Measurements from ENCODE around the gene MON2.
"Not testable (repeated sequence)": the region's sequence is repeated elsewhere in the genome, so short reads cannot be mapped to it uniquely, and the experiment has no call there.

MON2 gene

DNA sequence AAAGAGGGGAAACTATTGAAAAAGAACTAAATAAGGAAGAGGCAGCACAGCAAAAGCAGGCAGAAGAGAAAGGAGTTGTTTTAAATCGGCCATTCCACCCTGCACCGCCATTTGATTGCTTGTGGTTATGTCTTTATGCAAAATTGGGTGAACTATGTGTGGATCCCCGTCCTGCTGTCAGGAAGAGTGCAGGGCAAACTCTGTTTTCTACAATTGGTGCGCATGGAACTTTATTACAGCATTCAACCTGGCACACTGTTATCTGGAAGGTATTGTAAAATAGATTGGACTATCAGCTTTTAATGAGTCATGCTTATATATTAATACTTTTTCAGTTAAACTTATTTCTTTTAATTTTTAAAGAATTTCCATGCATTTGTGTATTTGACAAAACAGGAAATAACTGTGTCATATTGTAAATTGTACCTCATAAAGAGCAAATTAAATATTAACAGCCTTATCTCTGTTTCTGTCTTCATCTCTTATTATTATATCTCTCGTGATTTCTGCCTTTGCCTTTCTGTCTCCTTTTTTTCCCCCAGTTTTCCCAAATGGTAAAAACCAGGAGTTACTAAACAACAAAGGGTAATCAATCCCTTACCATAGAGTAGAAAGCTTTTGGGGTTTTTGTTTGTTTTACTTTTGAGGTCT, 86.4 kb downstream of the MON2 start:
- DNase-seq, result no peak

- DNase-seq, result not testable (repeated sequence)
Measured at GRCh38 chr12:62559366-62559765, 92.7 kb downstream of the MON2 start.

DNA sequence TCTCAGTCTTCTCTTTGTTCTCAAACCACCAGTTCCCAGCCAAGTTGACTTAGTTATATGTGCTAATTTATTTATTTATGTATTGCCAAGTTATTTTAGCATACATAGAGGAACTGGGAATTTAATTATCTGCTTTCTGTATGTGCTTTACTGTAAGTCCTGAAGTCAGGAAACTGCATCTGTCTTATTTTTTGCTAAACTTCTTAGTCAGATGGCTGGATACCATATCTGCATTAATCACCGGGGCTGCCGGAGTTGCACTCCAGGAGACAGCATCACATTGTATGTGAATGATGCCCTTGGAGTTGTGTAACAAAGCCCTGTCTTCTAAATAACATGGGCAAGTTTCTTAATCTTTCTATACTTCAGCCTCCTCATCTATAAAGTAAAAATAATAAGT, 96.2 kb downstream of the MON2 start:
- DNase-seq, result no peak

DNA sequence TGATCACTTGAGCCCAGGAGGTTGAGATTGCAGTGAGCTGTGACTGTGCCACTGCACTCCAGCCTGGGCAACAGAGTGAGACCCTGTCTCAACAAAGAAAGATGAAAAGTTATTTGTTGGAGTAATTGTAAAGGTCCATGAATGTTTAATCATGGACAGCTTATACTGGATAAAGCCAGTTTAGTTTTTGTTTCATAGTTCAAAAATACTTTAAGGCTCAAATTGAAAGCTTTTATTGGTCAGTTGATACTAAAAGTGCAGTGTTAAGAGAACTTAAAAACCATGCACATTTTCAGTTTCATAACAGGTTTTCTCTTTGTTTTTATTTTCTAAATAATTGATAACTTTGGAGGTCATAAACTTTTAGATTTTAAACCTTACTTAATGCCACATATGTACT, 108.4 kb downstream of the MON2 start:
- no peak for DNase-seq

- DNase-seq, result no peak
Measured at GRCh38 chr12:62576503-62576902, 109.9 kb downstream of the MON2 start.

GRCh38 chr12:62578726-62579125, 112.1 kb downstream of the MON2 start:
- DNase-seq, result no peak

DNA sequence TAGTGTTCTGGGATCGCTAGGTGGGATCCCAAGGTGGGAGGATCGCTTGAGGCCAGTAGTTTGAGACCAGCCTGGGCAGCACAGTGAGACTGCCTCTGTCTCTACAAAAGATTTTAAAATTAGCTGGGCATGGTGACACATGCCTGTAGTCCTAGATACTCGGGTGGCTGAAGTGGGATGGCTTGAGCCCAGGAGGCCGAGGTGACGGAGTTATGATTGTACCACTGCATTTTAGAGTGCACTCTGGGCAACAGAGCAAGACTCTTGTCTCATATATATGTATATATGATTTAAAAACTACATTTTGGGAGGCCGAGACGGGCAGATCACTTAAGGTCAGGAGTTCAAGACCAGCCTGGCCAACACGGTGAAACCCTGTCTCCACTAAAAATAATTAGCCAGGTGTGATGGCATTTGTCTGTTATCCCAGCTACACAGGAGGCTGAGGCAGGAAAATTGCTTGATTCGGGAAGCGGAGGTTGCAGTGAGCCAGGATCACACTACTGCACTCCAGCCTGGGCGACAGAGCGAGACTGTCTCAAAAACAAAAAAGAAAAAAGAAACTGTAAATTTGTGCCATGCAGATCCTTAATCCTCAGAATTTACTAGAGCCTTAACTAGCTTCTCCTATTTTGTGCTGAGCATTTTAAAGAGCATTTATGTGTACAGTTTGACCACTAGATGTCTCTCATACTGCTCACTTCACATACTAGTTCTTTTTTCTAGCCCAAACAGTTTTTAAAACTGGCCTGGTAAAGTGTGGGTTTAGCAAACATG, 114.8 kb downstream of the MON2 start:
- DNase-seq, result peak; percentile 70

- peak; percentile 12 for DNase-seq
Measured at GRCh38 chr12:62582065-62582366, 115.4 kb downstream of the MON2 start.

GRCh38 chr12:62584619-62585018, 118.0 kb downstream of the MON2 start:
- DNase-seq, result no peak

- no peak for DNase-seq
Measured at GRCh38 chr12:62586850-62587249, 120.2 kb downstream of the MON2 start.

DNA sequence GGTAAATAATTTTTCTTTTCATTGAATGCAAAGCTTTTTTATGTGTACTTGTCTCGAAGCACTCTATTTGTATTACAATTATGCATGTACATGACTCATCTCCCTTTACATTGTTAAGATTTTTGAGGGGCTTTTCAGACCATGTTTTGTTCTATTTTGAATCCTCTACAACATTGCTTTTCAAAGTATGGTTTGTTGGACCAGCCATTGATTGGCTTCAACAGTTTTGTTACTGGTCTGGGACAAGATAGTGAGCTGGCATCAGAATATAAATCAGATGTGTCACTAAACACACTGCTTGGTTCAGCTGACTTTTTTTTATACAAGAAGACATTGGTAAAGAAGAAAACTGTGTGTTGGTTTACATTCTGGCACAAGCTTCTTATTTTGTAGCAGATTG, 122.3 kb downstream of the MON2 start:
- no peak for DNase-seq

GRCh38 chr12:62597253-62597652, 130.6 kb downstream of the MON2 start:
- no peak for DNase-seq

DNA sequence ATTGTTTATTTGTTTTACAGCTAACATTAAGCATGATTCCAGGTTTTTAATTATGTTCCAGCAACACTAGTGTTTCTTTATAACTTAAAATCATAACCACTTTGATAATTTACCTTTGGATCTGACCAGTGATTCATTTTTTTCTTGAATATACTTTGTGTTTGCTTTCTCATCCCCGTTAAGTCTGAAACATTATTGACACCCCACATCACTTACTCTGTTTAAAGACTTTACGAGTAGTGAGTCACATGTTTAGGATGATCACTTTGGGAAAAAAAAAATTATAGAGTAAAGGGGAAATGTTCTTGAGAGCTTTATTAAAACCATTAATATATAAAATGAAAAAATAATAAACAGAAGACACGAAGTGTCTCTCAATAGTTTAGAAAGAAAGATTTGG, 132.2 kb downstream of the MON2 start:
- DNase-seq, result no peak

DNA sequence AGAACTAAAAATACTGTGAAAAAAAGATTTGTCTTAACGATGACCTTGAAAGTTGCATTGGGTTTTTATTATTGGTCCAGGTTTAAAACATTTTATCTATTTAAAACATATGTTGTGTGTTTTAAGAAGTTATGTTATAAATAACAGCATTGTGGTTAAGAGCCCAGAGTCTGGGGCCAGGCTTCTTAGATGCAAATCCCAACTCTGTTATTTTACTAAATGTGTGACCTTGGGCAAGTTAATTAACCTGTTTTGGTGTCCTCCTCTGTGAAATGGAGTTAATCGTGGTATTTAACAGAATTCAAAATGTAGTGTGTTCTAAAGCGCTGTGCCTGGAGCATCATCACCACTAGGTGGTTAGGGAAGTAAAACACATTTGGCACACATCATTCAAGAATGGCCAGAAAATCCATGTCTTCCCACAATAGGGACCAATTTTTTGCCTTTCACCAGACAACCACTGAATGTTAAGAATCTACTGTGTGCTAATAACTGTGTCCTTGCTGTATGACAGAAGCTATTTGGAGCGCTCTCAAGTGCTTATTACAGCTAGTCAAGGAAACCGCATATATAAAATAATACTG, 133.3 kb downstream of the MON2 start:
- DNase-seq, result peak; percentile 19

GRCh38 chr12:62601765-62602164, 135.1 kb downstream of the MON2 start:
- DNase-seq, result no peak

DNA sequence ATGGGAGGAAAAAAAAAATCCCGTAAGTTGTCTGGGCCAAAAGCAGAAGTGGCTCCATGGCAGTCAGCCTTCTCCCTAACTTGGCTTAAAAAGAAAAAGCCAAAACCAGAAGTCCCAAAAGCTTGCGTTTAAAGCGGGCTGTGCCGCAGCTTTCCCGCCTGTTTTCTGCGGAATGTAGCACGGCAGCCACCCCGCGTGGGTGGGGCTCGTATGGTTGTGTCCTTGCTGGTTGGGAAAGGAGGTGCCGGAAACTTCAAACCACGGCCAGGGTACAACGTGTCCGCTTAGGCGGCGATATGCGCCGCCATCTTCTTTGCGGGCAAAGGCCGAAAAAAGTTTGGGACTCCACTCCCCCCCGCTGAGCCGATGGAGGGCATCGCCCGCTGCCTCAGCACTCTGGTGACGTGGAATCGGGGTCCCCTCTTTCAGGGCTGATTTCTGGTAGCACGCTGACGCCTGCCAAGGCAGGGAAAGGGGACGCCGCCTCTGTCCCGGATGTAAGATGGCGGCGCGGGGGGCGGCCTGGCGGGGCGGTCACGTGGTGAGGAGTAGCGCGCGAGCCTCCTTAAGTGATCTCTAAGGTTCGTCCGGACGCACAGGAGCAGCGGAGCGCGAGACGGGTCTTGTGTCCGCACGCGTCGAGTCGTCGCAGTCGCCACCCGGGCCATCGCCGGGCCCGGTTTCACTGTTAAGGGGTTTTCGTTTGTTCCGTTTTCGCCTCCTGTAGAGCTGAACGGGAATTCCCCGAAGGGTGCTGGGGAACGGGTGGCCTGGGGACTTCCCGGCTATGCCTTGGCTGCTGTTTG, 135.8 kb downstream of the MON2 start:
- DNase-seq, result peak; percentile 94

DNA sequence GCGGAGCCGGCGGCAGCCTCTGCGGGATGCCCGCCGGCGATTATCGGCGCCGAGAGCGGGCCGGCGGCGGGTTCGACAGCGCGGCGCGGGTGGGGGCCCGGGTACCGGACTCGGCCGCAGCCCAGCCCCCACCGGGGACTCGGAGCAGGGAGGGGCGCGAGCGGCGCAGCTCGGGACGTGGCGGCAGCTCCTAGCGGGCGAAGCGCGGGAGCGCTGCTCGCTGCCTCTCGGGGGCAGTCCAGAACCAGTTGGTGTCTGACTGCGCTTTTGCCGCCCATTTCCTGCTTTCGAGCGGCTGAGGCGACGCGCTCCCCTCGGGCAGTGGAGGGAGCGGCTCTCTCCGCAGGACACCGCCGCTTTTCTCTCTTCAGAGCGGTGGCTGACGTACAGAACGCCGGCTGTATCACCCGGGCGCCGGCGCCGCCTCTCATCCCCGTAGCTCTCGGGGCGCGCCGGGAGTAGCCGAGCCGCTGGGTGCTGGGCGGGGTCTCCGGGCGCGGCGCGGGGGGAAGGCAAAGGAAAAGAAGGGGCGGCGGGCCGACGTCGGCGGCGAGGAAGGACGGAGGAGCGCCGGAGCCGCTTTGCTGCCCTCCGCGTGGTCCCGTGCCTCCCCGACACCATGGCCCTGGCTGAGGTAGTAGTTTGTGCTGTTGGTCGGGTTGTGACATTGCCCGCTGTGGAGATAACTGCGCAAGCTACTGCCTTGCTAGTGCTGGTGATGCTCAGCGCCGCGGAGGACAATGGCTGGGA, 136.6 kb downstream of the MON2 start:
- peak; percentile 84 for DNase-seq

DNA sequence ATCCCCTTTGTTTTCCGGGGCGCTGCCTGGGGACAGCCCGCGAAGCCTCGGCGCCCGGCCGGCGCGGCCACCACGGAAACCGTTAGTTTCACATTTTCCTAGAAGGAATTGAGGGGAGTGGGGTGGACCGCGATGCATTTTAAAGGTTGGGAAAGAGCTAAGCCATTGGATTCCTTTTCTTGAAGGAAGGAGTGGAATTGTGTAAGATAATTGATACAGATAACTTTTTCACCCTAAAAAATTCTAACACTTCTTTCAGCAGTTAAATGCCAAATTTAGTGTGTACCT, 137.1 kb downstream of the MON2 start:
- no peak for DNase-seq

- DNase-seq, result no peak
Measured at GRCh38 chr12:62604373-62604772, 137.7 kb downstream of the MON2 start.

GRCh38 chr12:62604871-62605270, 138.2 kb downstream of the MON2 start:
- DNase-seq, result peak; percentile 52

DNA sequence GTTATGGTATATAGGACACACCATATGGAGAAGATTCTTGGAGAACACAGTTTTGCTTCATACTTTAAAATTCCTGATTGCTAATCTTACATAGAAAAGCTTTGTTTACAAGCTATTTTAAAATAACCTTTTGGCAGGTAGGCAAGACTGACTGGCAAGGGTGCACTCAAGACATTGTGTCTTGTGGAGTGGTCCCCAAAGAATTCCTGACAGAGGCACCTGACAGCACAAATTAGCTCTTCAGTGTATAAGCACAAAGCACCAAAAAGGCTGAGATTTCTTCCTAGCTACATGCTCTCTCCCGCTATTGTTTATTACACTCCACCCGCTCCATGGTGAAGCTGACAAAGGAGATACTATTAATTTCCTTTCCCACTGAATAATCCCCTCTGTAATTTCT, 139.4 kb downstream of the MON2 start:
- no peak for DNase-seq

GRCh38 chr12:62606654-62607053, 140.0 kb downstream of the MON2 start:
- DNase-seq, result no peak

- DNase-seq, result no peak
Measured at GRCh38 chr12:62613081-62613480, 146.5 kb downstream of the MON2 start.

Data from hematopoietic multipotent progenitor cell treated with erythropoietin and hydrocortisone succinate and interleukin-3 and kit ligand, for 8 days (in vitro differentiated cells).